ENCODE results near the gene ATR.

The ATR gene

GRCh38 chr3:142580061-142580423 lies 1.5 kb upstream of the ATR start:
- CTCF ChIA-PET = interaction anchor here (0.6 to 1.3 kb wide), 4 partner anchors 13 to 323 kb away, joined by 3 to 4 read pairs (median 4); no protein-coding TSS in a partner anchor
- POLR2A ChIA-PET = no interaction called here
- Histone ChIP-seq H3K9me3 (ENCODE audit: control insufficient read depth, insufficient read depth, low read depth, low read length) (no peaks in the 10 kb centered on the region), H3K4me3 (ENCODE audit: low read depth, low read length) (no peak overlapping the region), H3K36me3 (ENCODE audit: control insufficient read depth in 2 of 2, insufficient read depth in 1 of 2, low read length in 2 of 2) (no peaks in the 10 kb centered on the region), H3K4me1 (ENCODE audit: control insufficient read depth, insufficient read depth, low read length) (0 out of 2 replicates have a peak, but pooled peaks cover 2% of the 10 kb centered on the region), H3K27ac (ENCODE audit: extremely low read depth, low read depth, low read length) (no peak overlapping the region)
- no peak for TF ChIP-seq ZSCAN23 (tag by site-specific recombination; IDR thresholded peaks at IDR 0.05)
- 0 out of 2 replicates have a peak, but pooled peaks have one; percentile 1 for TF ChIP-seq ZBTB17 (tag by site-specific recombination; IDR thresholded peaks at IDR 0.05)

GRCh38 chr3:142577696-142578328 lies 721 bp downstream of the ATR start:
- no peak for TF ChIP-seq ZNF37A (tag by site-specific recombination; IDR thresholded peaks at IDR 0.05)
- peak; percentile 71 for TF ChIP-seq ZNF629 (tag by site-specific recombination; IDR thresholded peaks at IDR 0.05)
- TF ChIP-seq TSHZ1 (tag by site-specific recombination; IDR thresholded peaks at IDR 0.05; ENCODE audit: borderline replicate concordance) = no peak
- Histone ChIP-seq H3K9me3 (ENCODE audit: control insufficient read depth, insufficient read depth, low read depth, low read length) (no peaks in the 10 kb centered on the region), H3K27ac (ENCODE audit: extremely low read depth, low read depth, low read length) (peak overlapping the region; percentile 82), H3K4me1 (ENCODE audit: control insufficient read depth, insufficient read depth, low read length) (0 out of 2 replicates have a peak, but pooled peaks cover 2% of the 10 kb centered on the region), H3K36me3 (ENCODE audit: control insufficient read depth in 2 of 2, insufficient read depth in 1 of 2, low read length in 2 of 2) (no peaks in the 10 kb centered on the region), H3K4me3 (ENCODE audit: low read depth, low read length) (peak overlapping the region; percentile 96)
- POLR2A ChIA-PET = interaction anchor here (0.5 to 1.9 kb wide), 6 partner anchors 14 to 423 kb away, joined by 3 to 6 read pairs (median 5); partner anchors contain the start of genes PLS1 and U2SURP
- CTCF ChIA-PET = interaction anchor here (0.6 to 1.2 kb wide), 3 partner anchors 52 to 255 kb away, joined by 4 read pairs; no protein-coding TSS in a partner anchor

- Histone ChIP-seq H3K27ac (ENCODE audit: extremely low read depth, low read depth, low read length) (no peak overlapping the region), H3K4me3 (ENCODE audit: low read depth, low read length) (no peak overlapping the region), H3K4me1 (ENCODE audit: control insufficient read depth, insufficient read depth, low read length) (0 out of 2 replicates have a peak, but pooled peaks cover 2% of the 10 kb centered on the region), H3K9me3 (ENCODE audit: control insufficient read depth, insufficient read depth, low read depth, low read length) (no peaks in the 10 kb centered on the region), H3K36me3 (ENCODE audit: control insufficient read depth in 2 of 2, insufficient read depth in 1 of 2, low read length in 2 of 2) (no peaks in the 10 kb centered on the region)
- TF ChIP-seq ZNF768 (tag by site-specific recombination; IDR thresholded peaks at IDR 0.05) (no peak), KLF17 (tag by site-specific recombination; IDR thresholded peaks at IDR 0.05) (no peak), CTCF (tag by site-specific recombination; IDR thresholded peaks at IDR 0.05) (no peak), ZNF513 (tag by site-specific recombination; IDR thresholded peaks at IDR 0.05) (no peak), ZNF214 (tag by site-specific recombination; IDR thresholded peaks at IDR 0.05; ENCODE audit: borderline replicate concordance) (no peak), ZNF639 (tag by site-specific recombination; IDR thresholded peaks at IDR 0.05) (no peak)
- POLR2A ChIA-PET = interaction anchor here (1.9 kb wide), 1 partner anchor 425 kb away, joined by 6 read pairs; the partner anchor contains the start of gene U2SURP
- CTCF ChIA-PET = interaction anchor here (0.7 to 1.2 kb wide), 2 partner anchors 9 to 253 kb away, joined by 4 to 6 read pairs; no protein-coding TSS in a partner anchor
Observed at GRCh38 chr3:142576792-142577191, 1.7 kb downstream of the ATR start.

Data from HEK293 (cell line).